ENCODE data around the gene TUBG2.

Gene TUBG2

GRCh38 chr17:42669977-42670788 lies 11.1 kb downstream of the TUBG2 start:
- peak overlapping the region; percentile 37 for H3K27ac Mint-ChIP-seq
- H3K9me3 Mint-ChIP-seq: no peaks in the 10 kb centered on the region
- peaks cover 28% of the 10 kb centered on the region for H3K27me3 Mint-ChIP-seq
- H3K4me1 Mint-ChIP-seq: peaks cover 39% of the 10 kb centered on the region
- peak; percentile 77 for ATAC-seq
- peaks cover 19% of the 10 kb centered on the region for H3K36me3 Mint-ChIP-seq
- H3K4me3 Mint-ChIP-seq: peak overlapping the region; percentile 78

- H3K36me3 Mint-ChIP-seq: peaks cover 11% of the 10 kb centered on the region
- peak overlapping the region; percentile 78 for H3K4me3 Mint-ChIP-seq
- no peak for ATAC-seq
- H3K27ac Mint-ChIP-seq: peak overlapping the region; percentile 37
- H3K4me1 Mint-ChIP-seq: peaks cover 40% of the 10 kb centered on the region
- H3K27me3 Mint-ChIP-seq: peaks cover 32% of the 10 kb centered on the region
- no peaks in the 10 kb centered on the region for H3K9me3 Mint-ChIP-seq
Measured at GRCh38 chr17:42670789-42671657, 11.9 kb downstream of the TUBG2 start.

GRCh38 chr17:42672038-42672437 lies 13.0 kb downstream of the TUBG2 start:
- Mint-ChIP-seq H3K9me3 (no peaks in the 10 kb centered on the region), H3K4me3 (no peak overlapping the region), H3K27ac (no peak overlapping the region), H3K4me1 (peaks cover 46% of the 10 kb centered on the region), H3K27me3 (peaks cover 43% of the 10 kb centered on the region), H3K36me3 (peaks cover under 1% of the 10 kb centered on the region)
- ATAC-seq: no peak

- Mint-ChIP-seq H3K9me3 (no peaks in the 10 kb centered on the region), H3K4me1 (peaks cover 57% of the 10 kb centered on the region), H3K36me3 (no peaks in the 10 kb centered on the region), H3K27ac (no peak overlapping the region), H3K27me3 (peaks cover 46% of the 10 kb centered on the region), H3K4me3 (no peak overlapping the region)
- ATAC-seq: no peak
Measured at GRCh38 chr17:42673266-42673884, 14.3 kb downstream of the TUBG2 start.

GRCh38 chr17:42673885-42674754 lies 15.0 kb downstream of the TUBG2 start:
- peaks cover 60% of the 10 kb centered on the region for H3K4me1 Mint-ChIP-seq
- peaks cover 46% of the 10 kb centered on the region for H3K27me3 Mint-ChIP-seq
- no peak for ATAC-seq
- H3K4me3 Mint-ChIP-seq: peak overlapping the region; percentile 30
- no peak overlapping the region for H3K27ac Mint-ChIP-seq
- no peaks in the 10 kb centered on the region for H3K9me3 Mint-ChIP-seq
- H3K36me3 Mint-ChIP-seq: no peaks in the 10 kb centered on the region

- no peak overlapping the region for H3K27ac Mint-ChIP-seq
- peaks cover 59% of the 10 kb centered on the region for H3K4me1 Mint-ChIP-seq
- no peak for ATAC-seq
- H3K9me3 Mint-ChIP-seq: no peaks in the 10 kb centered on the region
- H3K4me3 Mint-ChIP-seq: peak overlapping the region; percentile 24
- H3K27me3 Mint-ChIP-seq: peaks cover 46% of the 10 kb centered on the region
- no peaks in the 10 kb centered on the region for H3K36me3 Mint-ChIP-seq
Measured at GRCh38 chr17:42674755-42675347, 15.8 kb downstream of the TUBG2 start.

GRCh38 chr17:42675348-42675964 lies 16.4 kb downstream of the TUBG2 start:
- Mint-ChIP-seq H3K4me3 (peak overlapping the region; percentile 82), H3K9me3 (no peaks in the 10 kb centered on the region), H3K36me3 (no peaks in the 10 kb centered on the region), H3K27me3 (peaks cover 46% of the 10 kb centered on the region), H3K4me1 (peaks cover 62% of the 10 kb centered on the region), H3K27ac (no peak overlapping the region)
- ATAC-seq: no peak

- Mint-ChIP-seq H3K4me3 (peak overlapping the region; percentile 82), H3K27me3 (peaks cover 45% of the 10 kb centered on the region), H3K36me3 (no peaks in the 10 kb centered on the region), H3K4me1 (peaks cover 62% of the 10 kb centered on the region), H3K9me3 (no peaks in the 10 kb centered on the region), H3K27ac (peak overlapping the region; percentile 2)
- no peak for ATAC-seq
Measured at GRCh38 chr17:42675965-42676423, 16.9 kb downstream of the TUBG2 start.

- no peak for ATAC-seq
- Mint-ChIP-seq H3K4me1 (peaks cover 62% of the 10 kb centered on the region), H3K4me3 (peak within 1 kb of the TSS; percentile 82), H3K27ac (peak within 1 kb of the TSS; percentile 2), H3K9me3 (no peaks in the 10 kb centered on the region), H3K36me3 (no peaks in the 10 kb centered on the region), H3K27me3 (peaks cover 40% of the 10 kb centered on the region)
Measured at GRCh38 chr17:42676424-42677011, 17.4 kb downstream of the TUBG2 start, which contains the start of gene PLEKHH3. Gene PLEKHH3 (minus strand): TSS chr17:42676994. CDS start chr17:42676563, 431 bp downstream.

- Mint-ChIP-seq H3K4me1 (peaks cover 64% of the 10 kb centered on the region), H3K36me3 (no peaks in the 10 kb centered on the region), H3K27me3 (peaks cover 33% of the 10 kb centered on the region), H3K27ac (peak overlapping the region; percentile 2), H3K4me3 (peak overlapping the region; percentile 80), H3K9me3 (no peaks in the 10 kb centered on the region)
- peak; percentile 87 for ATAC-seq
Measured at GRCh38 chr17:42677012-42677857, 18.2 kb downstream of the TUBG2 start.

GRCh38 chr17:42677921-42678781 lies 19.1 kb downstream of the TUBG2 start:
- peak; percentile 59 for ATAC-seq
- no peaks in the 10 kb centered on the region for H3K9me3 Mint-ChIP-seq
- peaks cover 74% of the 10 kb centered on the region for H3K4me1 Mint-ChIP-seq
- H3K36me3 Mint-ChIP-seq: no peaks in the 10 kb centered on the region
- peak overlapping the region; percentile 34 for H3K27ac Mint-ChIP-seq
- peak overlapping the region; percentile 80 for H3K4me3 Mint-ChIP-seq
- peaks cover 32% of the 10 kb centered on the region for H3K27me3 Mint-ChIP-seq

GRCh38 chr17:42678951-42679491 lies 19.9 kb downstream of the TUBG2 start:
- Mint-ChIP-seq H3K9me3 (no peaks in the 10 kb centered on the region), H3K4me1 (peaks cover 80% of the 10 kb centered on the region), H3K27me3 (peaks cover 30% of the 10 kb centered on the region), H3K4me3 (peak overlapping the region; percentile 80), H3K36me3 (no peaks in the 10 kb centered on the region), H3K27ac (peak overlapping the region; percentile 74)
- no peak for ATAC-seq
